ENCODE results near the gene BHLHE41.

The BHLHE41 gene

GRCh38 chr12:26122061-26122680 is 2.7 kb downstream of the BHLHE41 start:
- no peak for TF ChIP-seq CTCF (IDR thresholded peaks at IDR 0.05; ENCODE audit: low read depth, low read length, missing control alignments)
- DNase-seq (ENCODE audit: extremely low read depth, low read depth), result no peak
- H3K4me3 ChIP-seq (replicated peaks; ENCODE audit: low read depth, low read length), result peak overlapping the region; percentile 61

DNA sequence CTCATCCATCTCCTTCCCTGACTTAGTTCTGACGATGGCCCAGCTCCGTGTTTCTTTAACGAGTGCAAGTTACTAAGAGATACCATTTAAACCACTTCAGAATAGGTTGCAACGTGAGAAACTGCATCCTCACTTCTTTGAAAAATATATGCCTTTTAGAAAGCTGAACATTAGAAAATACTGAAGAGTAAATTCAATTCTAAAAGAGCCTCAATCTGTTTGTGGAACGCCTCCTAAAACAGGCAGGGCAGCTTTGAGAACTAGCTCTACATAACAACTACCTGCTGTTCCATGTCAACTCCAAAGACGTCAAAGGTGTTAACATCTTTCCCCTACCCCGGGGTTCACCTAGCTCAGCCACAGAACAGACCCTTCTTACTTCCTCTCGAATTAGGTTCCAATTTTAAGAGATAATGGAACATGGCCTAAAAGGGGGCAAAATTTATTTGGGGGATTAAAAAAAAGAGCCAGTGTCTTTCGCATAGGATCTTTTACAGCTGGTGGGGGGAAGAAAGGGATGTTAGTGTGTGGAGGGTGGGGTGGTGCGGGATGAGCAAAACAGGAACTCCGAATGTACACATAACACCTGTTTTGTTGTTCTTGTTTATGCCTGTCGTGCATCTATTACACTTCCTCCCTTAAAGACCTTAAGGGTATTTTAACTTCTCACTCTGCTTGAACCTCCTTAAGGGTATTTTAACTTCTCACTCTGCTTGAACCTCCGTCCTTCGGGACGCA is 3.3 kb downstream of the BHLHE41 start:
- DNase-seq (ENCODE audit: extremely low read depth, low read depth), result no peak
- no peak for TF ChIP-seq CTCF (IDR thresholded peaks at IDR 0.05; ENCODE audit: low read depth, low read length, missing control alignments)
- H3K4me3 ChIP-seq (replicated peaks; ENCODE audit: low read depth, low read length), result peak overlapping the region; percentile 61

DNA sequence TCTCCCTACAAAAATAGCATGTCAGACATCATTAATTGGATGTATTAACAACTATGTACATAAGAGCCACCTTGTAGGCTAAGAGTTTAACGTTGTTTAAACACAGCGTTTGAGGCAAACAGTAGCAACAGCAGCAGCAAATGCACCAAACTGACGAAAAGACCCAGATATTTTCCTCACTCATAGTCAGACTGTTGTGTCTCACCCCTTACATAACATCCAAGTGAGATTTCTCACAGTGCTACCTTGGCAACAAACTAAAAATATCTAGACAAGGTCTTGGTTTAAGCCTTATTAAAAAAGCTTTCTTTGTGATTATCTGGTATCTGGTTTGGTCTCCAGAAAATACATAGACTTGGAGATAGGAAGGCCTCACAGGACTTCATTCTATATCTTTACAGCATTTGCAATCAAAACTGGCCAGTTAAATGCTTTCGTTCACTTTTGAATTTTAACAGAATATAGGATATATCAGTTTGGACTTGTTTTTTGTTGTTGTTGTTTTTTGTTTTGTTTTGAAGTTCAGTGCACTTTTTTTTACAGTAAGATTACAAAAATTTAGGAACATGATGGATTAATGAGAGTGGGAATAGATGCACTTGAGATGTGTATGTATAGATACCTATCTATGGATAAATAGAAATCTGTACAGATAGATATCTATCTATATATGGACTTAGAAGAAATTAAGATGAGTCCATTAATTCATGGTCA is 4.1 kb downstream of the BHLHE41 start:
- TF ChIP-seq CTCF (IDR thresholded peaks at IDR 0.05; ENCODE audit: low read depth, low read length, missing control alignments), result no peak
- H3K4me3 ChIP-seq (replicated peaks; ENCODE audit: low read depth, low read length), result no peak overlapping the region
- DNase-seq (ENCODE audit: extremely low read depth, low read depth), result no peak

DNA sequence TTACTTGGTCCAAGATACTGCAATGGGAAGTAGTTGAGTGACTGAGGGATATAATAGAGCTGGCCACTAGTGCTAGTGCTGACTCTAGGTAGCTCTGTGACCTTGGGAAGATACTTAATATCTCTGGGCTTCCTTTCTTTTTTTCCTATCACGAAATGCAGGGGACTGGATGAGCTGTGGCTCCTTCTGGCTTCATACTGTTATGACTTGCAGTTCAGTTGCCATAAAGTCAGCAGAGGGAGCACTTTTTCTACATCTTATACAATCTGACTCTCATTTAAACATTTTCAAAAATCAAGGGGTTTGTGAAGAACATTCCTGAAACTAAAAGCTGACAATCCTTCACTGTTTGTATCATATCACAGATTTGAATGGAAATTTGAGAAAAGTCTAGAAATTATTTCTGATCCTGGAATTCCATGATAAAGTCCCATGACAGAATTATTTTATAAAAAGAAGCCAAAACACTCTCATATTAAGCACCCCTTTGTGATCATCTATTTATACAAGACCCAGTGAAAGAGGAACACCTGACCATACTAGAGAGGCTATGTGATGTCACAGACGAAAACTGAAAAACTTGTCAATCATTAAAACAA is 5.3 kb downstream of the BHLHE41 start:
- DNase-seq (ENCODE audit: extremely low read depth, low read depth), result no peak
- peak; percentile 54 for TF ChIP-seq CTCF (IDR thresholded peaks at IDR 0.05; ENCODE audit: low read depth, low read length, missing control alignments)

GRCh38 chr12:26118308-26118707 is 6.5 kb downstream of the BHLHE41 start:
- H3K4me3 ChIP-seq (replicated peaks; ENCODE audit: low read depth, low read length), result no peak overlapping the region
- DNase-seq (ENCODE audit: extremely low read depth, low read depth), result no peak
- TF ChIP-seq CTCF (IDR thresholded peaks at IDR 0.05; ENCODE audit: low read depth, low read length, missing control alignments), result no peak

More for the DNA sequence above, 5.3 kb downstream of the BHLHE41 start:
- no peak overlapping the region for H3K4me3 ChIP-seq (replicated peaks; ENCODE audit: low read depth, low read length)

DNA sequence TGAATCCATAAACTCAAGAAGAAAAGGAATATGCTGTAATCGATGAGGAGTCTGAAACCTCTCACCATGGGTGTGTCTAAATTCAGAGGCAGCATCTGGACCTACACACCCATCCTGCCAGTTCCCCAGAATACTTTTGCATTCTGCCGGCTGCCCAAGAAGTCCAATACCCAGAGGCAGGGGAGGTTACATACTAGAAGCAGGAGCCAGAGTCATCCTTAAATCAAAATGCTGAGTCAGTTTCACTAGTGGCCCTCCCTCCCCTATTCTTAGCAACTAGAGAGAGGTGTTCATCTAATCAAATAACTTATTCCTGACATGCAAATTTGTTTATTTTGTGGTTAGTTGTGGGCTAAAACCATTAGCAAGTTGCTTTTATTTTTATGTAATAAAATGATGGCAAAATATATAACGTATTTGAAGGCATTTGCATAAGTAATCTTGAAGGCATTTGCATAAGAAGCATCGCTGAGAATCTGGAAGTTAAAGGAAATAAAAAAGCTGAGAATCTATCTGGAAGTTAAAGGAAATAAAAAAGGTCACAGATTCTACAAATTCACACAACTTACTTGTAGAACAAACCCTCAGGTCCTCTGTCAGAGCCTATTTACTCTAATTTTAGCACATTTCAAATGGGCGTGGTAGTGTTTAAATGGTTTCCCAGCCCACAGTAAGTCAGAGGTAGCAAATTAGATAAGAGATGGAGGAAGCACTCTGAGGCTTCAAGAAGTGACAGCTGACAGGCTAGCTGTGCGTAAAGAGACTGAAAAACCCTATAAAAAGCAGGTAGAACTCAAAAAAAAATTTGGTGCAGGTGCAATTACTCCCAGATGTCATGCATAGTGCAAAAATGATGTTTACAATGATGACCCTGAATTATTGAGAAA is 7.8 kb downstream of the BHLHE41 start:
- H3K4me3 ChIP-seq (replicated peaks; ENCODE audit: low read depth, low read length), result no peak overlapping the region
- DNase-seq (ENCODE audit: extremely low read depth, low read depth), result no peak
- TF ChIP-seq CTCF (IDR thresholded peaks at IDR 0.05; ENCODE audit: low read depth, low read length, missing control alignments), result no peak

Data from HFF-Myc (cell line).